A673 (cell line): Measurements from ENCODE around the gene GRB7. TPM values are rescaled to one million over a fixed set of nuclear protein-coding genes. Genes with fewer than 3 reads are reported as not detected.

ENCODE experiments used
- BruUV-seq: library from RNA; stranded (reverse); fragments of 400-500 nt; replicated peaks from 2 replicates; lab custom pipeline; 2021; lab: Mats Ljungman, UMichigan
- CTCF ChIA-PET: fragments of 300-600 bp; sonication (Branson Sonifier 250); formaldehyde crosslinking; loops from one replicate; lab custom pipeline; 2022; ENCODE audit warnings: antibody characterized with exemption; lab: Charles Lee
- POLR2A ChIA-PET: fragments of 300-600 bp; sonication (Branson Sonifier 250); formaldehyde crosslinking; loops from one replicate; lab custom pipeline; 2022; ENCODE audit warnings: antibody characterized with exemption; ENCODE audit not compliant: low non-redundant PET; lab: Charles Lee
- DNase-seq: peaks from one replicate; pipeline ENCODE4 v3.0.0-alpha.2; 2015; ENCODE audit warnings: low spot score
- H3K27ac ChIP-seq: fragments of 200-600 bp; sonication (generic); 2 replicates; pipeline ENCODE4 v1.5.1; 2016; ENCODE audit warnings: mixed run types, low read depth, mild to moderate bottlenecking, mixed read lengths, antibody characterized with exemption, low read length; ENCODE audit not compliant: poor library complexity, severe bottlenecking
- H3K27me3 ChIP-seq: fragments of 200-600 bp; sonication (generic); replicated peaks from 2 replicates; pipeline ENCODE4 v1.6.1; 2017; ENCODE audit warnings: mixed run types, low read depth, mild to moderate bottlenecking, mixed read lengths, antibody characterized with exemption, low read length; ENCODE audit not compliant: insufficient read depth, poor library complexity
- H3K36me3 ChIP-seq: fragments of 200-600 bp; sonication (generic); 2 replicates; pipeline ENCODE4 v1.6.1; 2016; ENCODE audit warnings: mixed run types, mild to moderate bottlenecking, mixed read lengths, antibody characterized with exemption, low read length; ENCODE audit not compliant: insufficient read depth, poor library complexity, severe bottlenecking
- H3K4me1 ChIP-seq: fragments of 200-600 bp; sonication (generic); 2 replicates; pipeline ENCODE4 v1.6.1; 2017; ENCODE audit warnings: mixed run types, mild to moderate bottlenecking, mixed read lengths, antibody characterized with exemption, low read length; ENCODE audit not compliant: insufficient read depth, poor library complexity, severe bottlenecking
- H3K4me3 ChIP-seq: fragments of 200-600 bp; sonication (generic); 2 replicates; pipeline ENCODE4 v1.5.1; 2016; ENCODE audit warnings: low read depth, mixed run types, mild to moderate bottlenecking, mixed read lengths, low read length; ENCODE audit not compliant: poor library complexity, severe bottlenecking
- H3K9me3 ChIP-seq: fragments of 200-600 bp; sonication (generic); 2 replicates; pipeline ENCODE4 v1.6.1; 2016; ENCODE audit warnings: mixed run types, low read depth, mild to moderate bottlenecking, mixed read lengths, antibody characterized with exemption, low read length; ENCODE audit not compliant: poor library complexity, severe bottlenecking
- EZH2 ChIP-seq: fragments of 200-600 bp; sonication (generic); IDR thresholded peaks from 2 replicates; pipeline ENCODE4 v1.6.1; 2017; ENCODE audit warnings: borderline replicate concordance, low read depth, mild to moderate bottlenecking, mixed read lengths, antibody characterized with exemption, low read length; ENCODE audit not compliant: poor library complexity, severe bottlenecking
- intact Hi-C: fragments of 100-400 bp; cut with micrococcal nuclease; formaldehyde crosslinking; loops from one replicate; pipeline ENCODE4 v1.10.0; 2022; ENCODE audit not compliant: unreplicated experiment
- total RNA-seq: library from RNA; stranded (reverse); gene quantifications from 2 replicates; pipeline ENCODE4 v1.2.3, GENCODE V29; 2021
- TF ChIP-seq, protein P1 (sequence below): fragments of 300-800, 200-600 bp; sonication (generic); conservative IDR thresholded peaks from 2 replicates; pipeline ENCODE4 v1.5.1; 2017; ENCODE audit warnings: low read depth, mild to moderate bottlenecking, antibody characterized with exemption, low read length, moderate library complexity, mixed read lengths

The GRB7 gene
- total RNA-seq, 1 experiment from 2014 or later = 0.62 TPM

DNA sequence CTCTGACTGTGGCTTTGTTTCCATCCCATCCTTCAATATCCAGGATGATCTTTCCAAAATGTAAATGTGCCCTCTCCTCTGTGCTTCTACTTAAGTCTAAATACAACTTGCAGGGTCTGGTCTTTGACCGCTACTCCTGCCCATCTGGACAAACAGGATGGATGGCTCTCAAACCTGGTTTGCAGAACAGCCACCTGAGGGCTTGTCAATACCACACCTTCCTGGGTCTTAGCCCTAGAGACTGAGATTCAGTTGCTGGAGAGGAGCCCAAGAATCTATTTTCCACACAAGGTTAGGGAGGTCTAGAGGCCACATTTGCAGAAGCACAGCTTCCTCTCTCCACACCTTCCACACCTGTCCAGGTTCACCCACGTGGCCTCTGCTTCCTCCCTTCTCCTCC is 1.9 kb upstream of the GRB7 start:
- BruUV-seq = no TSS peak
- no peak for TF ChIP-seq EZH2
- TF ChIP-seq, protein P1, sequence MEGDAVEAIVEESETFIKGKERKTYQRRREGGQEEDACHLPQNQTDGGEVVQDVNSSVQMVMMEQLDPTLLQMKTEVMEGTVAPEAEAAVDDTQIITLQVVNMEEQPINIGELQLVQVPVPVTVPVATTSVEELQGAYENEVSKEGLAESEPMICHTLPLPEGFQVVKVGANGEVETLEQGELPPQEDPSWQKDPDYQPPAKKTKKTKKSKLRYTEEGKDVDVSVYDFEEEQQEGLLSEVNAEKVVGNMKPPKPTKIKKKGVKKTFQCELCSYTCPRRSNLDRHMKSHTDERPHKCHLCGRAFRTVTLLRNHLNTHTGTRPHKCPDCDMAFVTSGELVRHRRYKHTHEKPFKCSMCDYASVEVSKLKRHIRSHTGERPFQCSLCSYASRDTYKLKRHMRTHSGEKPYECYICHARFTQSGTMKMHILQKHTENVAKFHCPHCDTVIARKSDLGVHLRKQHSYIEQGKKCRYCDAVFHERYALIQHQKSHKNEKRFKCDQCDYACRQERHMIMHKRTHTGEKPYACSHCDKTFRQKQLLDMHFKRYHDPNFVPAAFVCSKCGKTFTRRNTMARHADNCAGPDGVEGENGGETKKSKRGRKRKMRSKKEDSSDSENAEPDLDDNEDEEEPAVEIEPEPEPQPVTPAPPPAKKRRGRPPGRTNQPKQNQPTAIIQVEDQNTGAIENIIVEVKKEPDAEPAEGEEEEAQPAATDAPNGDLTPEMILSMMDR = no peak
- intact Hi-C loops = no loop called here
- no peak for DNase-seq
- Histone ChIP-seq H3K27me3 (no peaks in the 10 kb centered on the region), H3K36me3 (no peaks in the 10 kb centered on the region), H3K27ac (no peak overlapping the region), H3K4me1 (no peaks in the 10 kb centered on the region), H3K9me3 (no peaks in the 10 kb centered on the region), H3K4me3 (no peak overlapping the region)
- ChIA-PET CTCF (no interaction called here), POLR2A (no interaction called here)

DNA sequence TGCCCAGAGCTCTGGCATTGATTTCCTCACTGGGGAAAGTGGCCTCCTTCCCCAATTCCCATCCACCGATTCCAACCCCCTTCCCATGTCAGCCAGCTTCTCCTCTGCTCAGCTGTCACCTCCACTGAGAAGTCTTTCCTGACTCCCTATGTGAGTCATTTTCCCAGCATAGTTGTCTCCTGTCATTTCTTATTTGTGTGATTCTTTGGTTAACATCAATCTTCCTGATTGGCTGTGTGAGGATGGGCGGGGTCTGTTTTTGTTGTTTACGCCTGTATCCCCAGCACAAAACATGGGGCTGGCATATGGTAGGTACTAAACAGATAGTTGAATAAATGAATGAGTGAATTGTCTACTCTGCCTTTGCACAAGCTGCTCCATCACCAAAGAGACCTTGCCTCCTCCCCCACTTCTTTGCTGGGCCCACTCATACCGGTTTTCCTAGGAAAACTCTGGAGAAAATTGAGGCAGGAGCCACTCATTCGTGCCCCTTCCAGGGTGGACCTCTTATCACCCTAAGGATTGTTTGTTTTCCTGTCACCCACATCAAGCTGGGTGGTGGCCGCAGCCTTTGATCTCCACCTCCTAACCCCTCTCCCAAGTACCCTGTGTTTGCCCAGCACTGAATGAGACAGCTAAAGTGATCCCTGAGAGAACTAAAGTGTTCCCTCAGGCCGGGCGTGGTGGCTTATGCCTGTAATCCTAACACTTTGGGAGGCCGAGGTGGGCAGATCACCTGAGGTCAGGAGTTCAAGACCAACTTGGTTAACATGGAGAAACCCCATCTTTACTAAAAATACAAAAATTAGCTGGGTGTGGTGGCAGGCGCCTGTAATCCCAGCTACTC is 1.2 kb upstream of the GRB7 start:
- intact Hi-C loops = no loop called here
- no peaks in the 10 kb centered on the region for H3K36me3 ChIP-seq

DNA sequence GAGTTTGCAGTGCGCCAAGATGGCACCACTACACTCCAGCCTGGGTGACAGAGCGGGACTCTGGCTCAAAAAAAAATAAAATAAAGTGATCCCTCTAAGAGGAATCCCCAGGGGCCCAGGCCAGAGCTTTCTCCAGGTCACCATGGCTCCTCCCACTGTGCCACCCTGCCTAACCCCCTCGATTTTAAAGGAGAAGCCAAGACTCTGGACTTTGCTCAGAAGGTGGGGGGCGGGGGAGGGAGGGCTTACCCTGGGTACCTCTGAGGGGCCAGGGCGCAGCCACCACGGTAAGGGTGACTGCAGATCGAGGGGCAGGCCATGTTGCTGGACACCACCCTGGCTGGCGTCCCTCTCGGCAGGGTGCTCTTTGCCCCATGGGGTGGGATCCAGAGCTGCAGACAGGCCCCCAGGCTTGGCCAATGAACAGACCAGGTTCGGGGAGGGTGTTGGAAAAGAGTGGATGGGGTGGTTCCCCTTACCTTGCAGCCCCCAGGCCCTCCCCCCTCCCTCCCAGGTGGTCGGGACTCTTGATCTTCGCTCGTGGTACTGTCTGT is 455 bp upstream of the GRB7 start:
- no TSS peak for BruUV-seq
- H3K27me3 ChIP-seq = no peaks in the 10 kb centered on the region
- no peak for DNase-seq
- no peaks in the 10 kb centered on the region for H3K4me1 ChIP-seq
- TF ChIP-seq EZH2 = no peak
- TF ChIP-seq, protein P1 = no peak
- no peak overlapping the region for H3K27ac ChIP-seq
- H3K36me3 ChIP-seq = no peaks in the 10 kb centered on the region
- no peak overlapping the region for H3K4me3 ChIP-seq
- intact Hi-C loops = no loop called here
- POLR2A ChIA-PET = no interaction called here
- H3K9me3 ChIP-seq = no peaks in the 10 kb centered on the region
- CTCF ChIA-PET = no interaction called here

More for the DNA sequence above, 1.2 kb upstream of the GRB7 start:
- no TSS peak for BruUV-seq
- H3K27me3 ChIP-seq = no peaks in the 10 kb centered on the region
- no peaks in the 10 kb centered on the region for H3K9me3 ChIP-seq
- H3K4me1 ChIP-seq = no peaks in the 10 kb centered on the region
- no peak for DNase-seq
- CTCF ChIA-PET = no interaction called here
- TF ChIP-seq, protein P1 = no peak
- TF ChIP-seq EZH2 = no peak
- H3K27ac ChIP-seq = no peak overlapping the region
- no peak overlapping the region for H3K4me3 ChIP-seq
- POLR2A ChIA-PET = no interaction called here
